ENCODE data around the gene MTMR1. TPM values are rescaled to one million over a fixed set of nuclear protein-coding genes. Genes with fewer than 3 reads are reported as not detected.

MTMR1 gene
- total RNA-seq, 4 donors from 2014 or later = 32.6 to 54.4 (median 38.4) TPM

GRCh38 chrX:150765782-150766350 is 72.7 kb downstream of the MTMR1 start:
- WGBS = 83% methylated on average over 19 of the region's 19 CpGs
- H3K9me3 ChIP-seq = no peaks in the 10 kb centered on the region
- TF ChIP-seq POLR2A (IDR thresholded peaks at IDR 0.05) = no peak
- no peak for TF ChIP-seq POLR2AphosphoS5 (IDR thresholded peaks at IDR 0.05)
- no peak for TF ChIP-seq CTCF (IDR thresholded peaks at IDR 0.05)
- TF ChIP-seq EP300 (IDR thresholded peaks at IDR 0.05) = no peak
- no peak for DNase-seq (ENCODE audit: low spot score in 2 of 2)
- H3K4me1 ChIP-seq = peaks cover 16% of the 10 kb centered on the region
- H3K4me3 ChIP-seq = no peak overlapping the region
- H3K36me3 ChIP-seq = no peaks in the 10 kb centered on the region
- H3K27ac ChIP-seq = no peak overlapping the region
- H3K27me3 ChIP-seq = no peaks in the 10 kb centered on the region

- DNase-seq (ENCODE audit: low spot score in 2 of 2) = no peak
- peaks cover 16% of the 10 kb centered on the region for H3K4me1 ChIP-seq
- 81% methylated on average over 12 of the region's 13 CpGs for WGBS
- no peak overlapping the region for H3K4me3 ChIP-seq
- no peak for TF ChIP-seq CTCF (IDR thresholded peaks at IDR 0.05)
- no peak for TF ChIP-seq POLR2AphosphoS5 (IDR thresholded peaks at IDR 0.05)
- TF ChIP-seq POLR2A (IDR thresholded peaks at IDR 0.05) = no peak
- TF ChIP-seq EP300 (IDR thresholded peaks at IDR 0.05) = no peak
- no peaks in the 10 kb centered on the region for H3K36me3 ChIP-seq
- no peaks in the 10 kb centered on the region for H3K27me3 ChIP-seq
- H3K27ac ChIP-seq = no peak overlapping the region
- H3K9me3 ChIP-seq = no peaks in the 10 kb centered on the region
Observed at GRCh38 chrX:150766351-150767044, 73.3 kb downstream of the MTMR1 start.

GRCh38 chrX:150767045-150767395 is 73.8 kb downstream of the MTMR1 start:
- no peak overlapping the region for H3K27ac ChIP-seq
- 30% methylated on average over 2 of the region's 9 CpGs for WGBS

GRCh38 chrX:150767475-150768131 is 74.4 kb downstream of the MTMR1 start:
- no peaks in the 10 kb centered on the region for H3K9me3 ChIP-seq
- TF ChIP-seq CTCF (IDR thresholded peaks at IDR 0.05) (no peak), POLR2A (IDR thresholded peaks at IDR 0.05) (no peak), POLR2AphosphoS5 (IDR thresholded peaks at IDR 0.05) (no peak), EP300 (IDR thresholded peaks at IDR 0.05) (no peak)
- 74% methylated on average over 17 of the region's 17 CpGs for WGBS
- no peak for DNase-seq (ENCODE audit: low spot score in 2 of 2)
- H3K27ac ChIP-seq = no peak overlapping the region
- H3K36me3 ChIP-seq = no peaks in the 10 kb centered on the region
- peaks cover 23% of the 10 kb centered on the region for H3K4me1 ChIP-seq
- no peaks in the 10 kb centered on the region for H3K27me3 ChIP-seq
- H3K4me3 ChIP-seq = no peak overlapping the region

More at GRCh38 chrX:150767045-150767395, 73.8 kb downstream of the MTMR1 start:
- no peaks in the 10 kb centered on the region for H3K36me3 ChIP-seq
- TF ChIP-seq EP300 (IDR thresholded peaks at IDR 0.05) = no peak
- TF ChIP-seq CTCF (IDR thresholded peaks at IDR 0.05) = no peak
- DNase-seq (ENCODE audit: low spot score in 2 of 2) = no peak
- H3K9me3 ChIP-seq = no peaks in the 10 kb centered on the region
- H3K27me3 ChIP-seq = no peaks in the 10 kb centered on the region
- no peak overlapping the region for H3K4me3 ChIP-seq
- H3K4me1 ChIP-seq = peaks cover 18% of the 10 kb centered on the region

- Histone ChIP-seq H3K4me1 (peaks cover 23% of the 10 kb centered on the region), H3K4me3 (no peak overlapping the region), H3K36me3 (no peaks in the 10 kb centered on the region), H3K27me3 (no peaks in the 10 kb centered on the region), H3K27ac (no peak overlapping the region), H3K9me3 (no peaks in the 10 kb centered on the region)
- TF ChIP-seq POLR2A (IDR thresholded peaks at IDR 0.05) (no peak), EP300 (IDR thresholded peaks at IDR 0.05) (no peak), CTCF (IDR thresholded peaks at IDR 0.05) (no peak), POLR2AphosphoS5 (IDR thresholded peaks at IDR 0.05) (no peak)
- WGBS = 78% methylated on average over 10 of the region's 10 CpGs
- no peak for DNase-seq (ENCODE audit: low spot score in 2 of 2)
Observed at GRCh38 chrX:150768132-150768485, 74.9 kb downstream of the MTMR1 start.
